ENCODE data around the gene HIGD1C. TPM values are rescaled to one million over a fixed set of nuclear protein-coding genes. Genes with fewer than 3 reads are reported as not detected.

Gene HIGD1C
- total RNA-seq, 1 donor from 2014 or later, result not detected

DNA sequence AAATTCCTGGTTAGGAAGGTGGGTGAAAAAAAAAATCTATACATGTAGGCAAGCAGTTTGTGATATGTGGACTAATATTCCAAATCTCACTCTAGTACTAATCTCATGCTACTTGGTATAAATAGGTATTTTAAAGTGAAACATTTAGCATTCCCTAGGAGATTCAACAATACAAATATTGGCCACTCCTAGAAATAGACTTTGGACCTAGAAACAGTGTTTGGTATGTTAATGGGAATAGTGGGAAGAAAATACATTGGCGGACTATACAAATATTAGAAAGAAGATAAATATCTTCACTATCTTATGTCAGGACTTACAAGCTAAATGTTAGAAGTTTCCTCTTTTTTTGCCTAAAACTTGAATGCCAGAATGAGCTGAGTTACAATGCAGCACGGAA lies 28.2 kb downstream of the HIGD1C start:
- DNase-seq, result no peak
- TF ChIP-seq, protein P1, sequence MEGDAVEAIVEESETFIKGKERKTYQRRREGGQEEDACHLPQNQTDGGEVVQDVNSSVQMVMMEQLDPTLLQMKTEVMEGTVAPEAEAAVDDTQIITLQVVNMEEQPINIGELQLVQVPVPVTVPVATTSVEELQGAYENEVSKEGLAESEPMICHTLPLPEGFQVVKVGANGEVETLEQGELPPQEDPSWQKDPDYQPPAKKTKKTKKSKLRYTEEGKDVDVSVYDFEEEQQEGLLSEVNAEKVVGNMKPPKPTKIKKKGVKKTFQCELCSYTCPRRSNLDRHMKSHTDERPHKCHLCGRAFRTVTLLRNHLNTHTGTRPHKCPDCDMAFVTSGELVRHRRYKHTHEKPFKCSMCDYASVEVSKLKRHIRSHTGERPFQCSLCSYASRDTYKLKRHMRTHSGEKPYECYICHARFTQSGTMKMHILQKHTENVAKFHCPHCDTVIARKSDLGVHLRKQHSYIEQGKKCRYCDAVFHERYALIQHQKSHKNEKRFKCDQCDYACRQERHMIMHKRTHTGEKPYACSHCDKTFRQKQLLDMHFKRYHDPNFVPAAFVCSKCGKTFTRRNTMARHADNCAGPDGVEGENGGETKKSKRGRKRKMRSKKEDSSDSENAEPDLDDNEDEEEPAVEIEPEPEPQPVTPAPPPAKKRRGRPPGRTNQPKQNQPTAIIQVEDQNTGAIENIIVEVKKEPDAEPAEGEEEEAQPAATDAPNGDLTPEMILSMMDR (IDR thresholded peaks at IDR 0.05; ENCODE audit: borderline replicate concordance), result no peak
- no peaks in the 10 kb centered on the region for H3K9me3 ChIP-seq (replicated peaks)
- peaks cover 12% of the 10 kb centered on the region for H3K36me3 ChIP-seq
- peaks cover 14% of the 10 kb centered on the region for H3K4me1 ChIP-seq
- no peak overlapping the region for H3K27ac ChIP-seq (replicated peaks)
- H3K27me3 ChIP-seq (ENCODE audit: low read depth), result no peaks in the 10 kb centered on the region
- intact Hi-C loops (cut with micrococcal nuclease), result loop anchor here (10.0 kb wide), 1 partner anchor 56 kb away; a partner anchor contains a TSS
- no peak overlapping the region for H3K4me3 ChIP-seq

DNA sequence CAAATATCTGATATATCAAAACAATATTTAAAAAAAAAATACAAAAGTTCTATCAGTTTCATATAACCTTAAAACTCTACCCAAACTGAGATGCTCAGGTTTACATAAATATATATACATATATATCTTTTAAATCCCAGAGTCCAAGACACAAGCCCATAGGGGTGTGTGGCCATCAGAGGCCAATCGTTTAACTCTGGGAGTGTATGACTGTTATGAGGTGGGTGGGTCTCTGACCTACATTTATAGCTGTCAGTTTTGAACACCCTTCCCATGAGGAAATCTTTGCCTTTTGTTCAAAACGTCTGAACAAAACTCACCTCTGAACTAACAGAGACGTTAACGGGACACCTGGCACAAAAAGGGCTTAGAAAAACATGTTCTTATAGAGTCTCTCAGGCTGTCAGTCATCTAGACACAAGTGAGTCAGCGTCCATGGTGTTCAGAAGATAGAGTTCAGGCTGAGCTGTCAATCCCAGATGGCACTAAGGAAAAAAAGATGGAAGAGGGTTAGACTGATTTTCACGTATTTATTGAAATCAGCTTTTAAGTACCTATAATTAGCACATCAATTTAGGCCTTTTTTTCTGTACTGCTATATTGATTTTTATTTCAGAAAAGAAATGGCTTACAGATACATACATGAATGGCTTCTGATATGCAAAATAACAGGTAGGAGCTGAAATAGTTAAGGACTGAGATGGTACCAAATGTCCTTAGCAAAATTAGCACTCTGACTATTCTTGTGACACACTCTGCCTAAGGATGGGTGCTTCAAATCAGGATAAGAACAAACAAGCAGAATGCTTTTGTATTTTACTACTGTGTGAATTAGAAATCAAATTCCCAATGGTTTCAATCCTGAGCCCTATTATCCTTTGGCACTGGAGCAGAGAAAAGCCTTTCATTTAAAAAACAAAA lies 29.2 kb downstream of the HIGD1C start:
- DNase-seq, result no peak
- Histone ChIP-seq H3K9me3 (replicated peaks) (no peaks in the 10 kb centered on the region), H3K27me3 (ENCODE audit: low read depth) (no peaks in the 10 kb centered on the region), H3K4me3 (no peak overlapping the region), H3K4me1 (peaks cover 23% of the 10 kb centered on the region), H3K27ac (replicated peaks) (no peak overlapping the region), H3K36me3 (peaks cover 12% of the 10 kb centered on the region)
- TF ChIP-seq, protein P1 (IDR thresholded peaks at IDR 0.05; ENCODE audit: borderline replicate concordance), result no peak
- intact Hi-C loops (cut with micrococcal nuclease), result loop anchor here (10.0 kb wide), 1 partner anchor 57 kb away; a partner anchor contains a TSS

DNA sequence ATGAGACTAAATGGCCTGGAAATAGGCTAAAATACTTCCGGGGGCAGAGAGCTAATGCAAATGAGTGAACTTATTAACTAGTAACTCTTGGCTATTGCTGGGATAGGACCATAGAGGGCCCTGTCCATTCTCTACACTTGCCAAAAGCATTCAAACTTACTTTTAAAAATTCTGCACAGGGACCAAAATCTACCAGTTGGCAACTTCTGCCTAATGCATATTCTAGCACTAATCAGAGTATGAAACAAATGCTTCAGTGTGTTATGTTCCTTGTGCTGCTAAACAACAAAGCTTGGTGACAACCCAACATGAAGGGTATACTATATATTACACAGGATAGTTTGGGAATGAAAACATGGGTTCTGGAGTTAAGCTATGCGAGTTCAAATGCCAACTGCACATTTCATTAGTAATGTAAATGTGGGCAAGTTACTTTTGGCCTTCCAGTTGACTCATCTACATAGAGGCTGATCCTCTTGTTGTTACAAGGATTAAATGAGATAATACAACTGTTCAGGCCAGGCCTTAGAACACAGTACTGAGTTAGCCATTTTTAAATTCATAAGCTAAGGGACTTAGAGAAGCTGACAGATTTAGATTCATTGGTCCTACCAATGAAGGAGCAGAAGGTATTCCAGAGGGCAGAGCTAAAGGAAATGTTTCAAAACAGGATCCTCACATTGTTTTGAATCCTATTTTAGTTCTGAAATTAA lies 32.4 kb downstream of the HIGD1C start:
- peaks cover 35% of the 10 kb centered on the region for H3K36me3 ChIP-seq
- no peak for DNase-seq

DNA sequence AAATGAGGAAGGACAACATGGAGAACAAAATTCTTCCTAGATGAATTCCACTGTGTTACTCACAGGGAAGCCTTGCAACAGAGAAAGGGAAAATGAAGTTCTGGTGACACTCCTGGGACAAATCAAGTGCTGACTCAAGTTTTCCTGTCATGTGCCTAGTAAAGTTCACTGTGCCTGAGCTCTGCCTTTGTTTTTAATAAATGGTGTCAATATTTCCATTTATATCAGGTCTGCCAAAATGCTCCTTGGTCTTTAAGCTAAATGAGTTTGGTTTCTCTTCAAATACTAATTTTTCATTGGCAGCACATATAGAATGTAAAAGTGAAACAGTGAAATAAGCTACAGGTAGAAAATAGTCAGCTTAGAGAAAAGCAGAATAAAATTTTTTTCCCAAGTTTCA lies 33.0 kb downstream of the HIGD1C start:
- intact Hi-C loops (cut with micrococcal nuclease), result loop anchor here (5.0 to 10.0 kb wide), 2 partner anchors 61 to 158 kb away; a partner anchor contains a TSS

More for the DNA sequence above, 32.4 kb downstream of the HIGD1C start:
- intact Hi-C loops (cut with micrococcal nuclease), result loop anchor here (5.0 to 10.0 kb wide), 2 partner anchors 60 to 157 kb away; a partner anchor contains a TSS
- no peaks in the 10 kb centered on the region for H3K9me3 ChIP-seq (replicated peaks)
- H3K4me3 ChIP-seq, result no peak overlapping the region
- peaks cover 26% of the 10 kb centered on the region for H3K4me1 ChIP-seq
- peak overlapping the region; percentile 80 for H3K27ac ChIP-seq (replicated peaks)
- TF ChIP-seq, protein P1 (IDR thresholded peaks at IDR 0.05; ENCODE audit: borderline replicate concordance), result no peak
- no peaks in the 10 kb centered on the region for H3K27me3 ChIP-seq (ENCODE audit: low read depth)

More for the DNA sequence above, 33.0 kb downstream of the HIGD1C start:
- Histone ChIP-seq H3K4me1 (peaks cover 26% of the 10 kb centered on the region), H3K36me3 (peaks cover 35% of the 10 kb centered on the region), H3K9me3 (replicated peaks) (no peaks in the 10 kb centered on the region), H3K27ac (replicated peaks) (peak overlapping the region; percentile 80), H3K4me3 (no peak overlapping the region), H3K27me3 (ENCODE audit: low read depth) (no peaks in the 10 kb centered on the region)
- TF ChIP-seq, protein P1 (IDR thresholded peaks at IDR 0.05; ENCODE audit: borderline replicate concordance), result no peak
- DNase-seq, result no peak
